Kidney (tissue), 14 donors: Measurements from ENCODE around the gene CTAGE4. TPM values are rescaled to one million over a fixed set of nuclear protein-coding genes. Genes with fewer than 3 reads are reported as not detected.
"Not testable (repeated sequence)": the region's sequence is repeated elsewhere in the genome, so short reads cannot be mapped to it uniquely, and the experiment has no call there.

Experiments used
- DNase-seq, 5 donors: peaks; one replicate each; pipeline ENCODE4 v3.0.0-alpha.2; 2013 to 2020
- FAIRE-seq: peaks from 2 replicates; lab custom pipeline; 2012; peaks lifted over from hg19 to GRCh38; lab: Jason Lieb, UNC
- H3K27ac ChIP-seq, 2 donors: one replicate each; pipeline ENCODE4 v1.7.0; 2013; ENCODE audit warnings: low read depth in 2 of 2, low read length in 2 of 2, inconsistent platforms in 1 of 2
- H3K27me3 ChIP-seq: one replicate; pipeline ENCODE4 v1.7.1; 2013; ENCODE audit warnings: low read length, inconsistent platforms; ENCODE audit not compliant: control insufficient read depth, insufficient read depth
- H3K36me3 ChIP-seq, 3 donors: one replicate each; pipeline versions ENCODE4 v1.7.0 to v1.7.1; 2013; ENCODE audit warnings: low read length in 3 of 3, control low read depth in 1 of 3, inconsistent platforms in 1 of 3; ENCODE audit not compliant: insufficient read depth in 3 of 3, control insufficient read depth in 2 of 3
- H3K4me1 ChIP-seq, 3 donors: one replicate each; pipeline versions ENCODE4 v1.7.0 to v1.7.1; 2013; ENCODE audit warnings: low read length in 3 of 3, inconsistent platforms in 1 of 3, low read depth in 1 of 3; ENCODE audit not compliant: control insufficient read depth in 2 of 3, insufficient read depth in 2 of 3
- H3K4me3 ChIP-seq, 3 donors: one replicate each; pipeline versions ENCODE4 v1.7.0 to v1.8.1; 2013; ENCODE audit warnings: low read length in 3 of 3, control low read depth in 1 of 3, inconsistent platforms in 1 of 3
- H3K9ac ChIP-seq, 3 donors: one replicate each; pipeline versions ENCODE4 v1.7.0 to v1.7.1; 2013; ENCODE audit warnings: low read length in 3 of 3, control low read depth in 1 of 3, inconsistent platforms in 1 of 3
- H3K9me3 ChIP-seq, 3 donors: one replicate each; pipeline versions ENCODE4 v1.7.0 to v1.7.1; 2013; ENCODE audit warnings: low read length in 3 of 3, control low read depth in 1 of 3, inconsistent platforms in 1 of 3; ENCODE audit not compliant: control insufficient read depth in 2 of 3, insufficient read depth in 1 of 3
- CTCF ChIP-seq: IDR thresholded peaks from 3 replicates; pipeline ENCODE4 v1.5.1; 2012; ENCODE audit warnings: mild to moderate bottlenecking, moderate library complexity, borderline replicate concordance; ENCODE audit not compliant: insufficient read depth; ENCODE audit errors: extremely low read depth
- intact Hi-C: fragments of 100-400 bp; cut with DNase I; formaldehyde crosslinking; loops from one replicate; pipeline ENCODE4 v1.11.1; 2022
- polyA plus RNA-seq: library from polyadenylated mRNA; stranded (reverse); fragments of 350-450 nt; fragmentation: Illumina TruSeq; extraction: RNeasy Lipid Tissue Mini Kit (QIAGEN cat#74804); gene quantifications from one replicate; pipeline ENCODE4 v1.2.3, GENCODE V29; 2014; ENCODE audit warnings: low read depth, low replicate concordance; ENCODE audit not compliant: insufficient read depth
- total RNA-seq: library from RNA; stranded (reverse); fragmentation: NEBNext Ultra II Directional; extraction: Animal tissue kit (Norgen Biotek cat#: 25700); gene quantifications from one replicate; pipeline ENCODE4 v1.2.1, GENCODE V29; 2021
- donor health status: control.
- donor health status: control.
- donor health status: control.
- donor health status: control.
- donor health status: control.
- donor health status: DM: yes; HTN: yes; CAD: no.
- donor health status: Normal renal cell carcinoma (clear cell type).

The CTAGE4 gene
- total and polyA plus RNA-seq, 2 donors from 2014 or later, result 4.2 to 4.9 TPM

GRCh38 chr7:144164784-144165183, 18.5 kb upstream of the CTAGE4 start:
- Histone ChIP-seq H3K9ac (no peak overlapping the region), H3K9me3 (no peaks in the 10 kb centered on the region), H3K27ac (no peak overlapping the region), H3K4me3 (no peak overlapping the region), H3K27me3 (no peaks in the 10 kb centered on the region), H3K4me1 (no peaks in the 10 kb centered on the region), H3K36me3 (no peaks in the 10 kb centered on the region)
- intact Hi-C loops, result no loop called here
- DNase-seq, result no peak
- FAIRE-seq, result peak; percentile 17
- TF ChIP-seq CTCF, result no peak

GRCh38 chr7:144171594-144172350, 11.5 kb upstream of the CTAGE4 start:
- H3K27ac ChIP-seq, H3K4me3 ChIP-seq, FAIRE-seq, H3K4me1 ChIP-seq, H3K27me3 ChIP-seq, H3K36me3 ChIP-seq, DNase-seq, H3K9ac ChIP-seq, H3K9me3 ChIP-seq: not testable (repeated sequence)
- intact Hi-C loops, result loop anchor here (5.0 kb wide), 1 partner anchor 231 kb away; the partner anchor contains the start of gene NOBOX

- no peak for FAIRE-seq
- Histone ChIP-seq H3K27ac (no peak overlapping the region), H3K27me3 (no peaks in the 10 kb centered on the region), H3K4me1 (no peaks in the 10 kb centered on the region), H3K36me3 (no peaks in the 10 kb centered on the region), H3K4me3 (no peak overlapping the region), H3K9me3 (no peaks in the 10 kb centered on the region), H3K9ac (no peak overlapping the region)
- TF ChIP-seq CTCF, result no peak
- no peak for DNase-seq
- intact Hi-C loops, result loop anchor here (5.0 kb wide), 1 partner anchor 228 kb away; the partner anchor contains the start of gene NOBOX
Measured at GRCh38 chr7:144174613-144175012, 8.7 kb upstream of the CTAGE4 start.

- intact Hi-C loops, H3K27ac ChIP-seq, H3K27me3 ChIP-seq, H3K4me1 ChIP-seq, H3K9ac ChIP-seq, FAIRE-seq, H3K4me3 ChIP-seq, H3K36me3 ChIP-seq, H3K9me3 ChIP-seq: not testable (repeated sequence)
- peak in 2 of 5 donors; percentile 26 to 43 for DNase-seq
- peak; percentile 47 for TF ChIP-seq CTCF
Measured at GRCh38 chr7:144178380-144179164, 4.7 kb upstream of the CTAGE4 start.

- H3K9me3 ChIP-seq, H3K27ac ChIP-seq, H3K36me3 ChIP-seq, DNase-seq, intact Hi-C loops, H3K4me3 ChIP-seq, FAIRE-seq, H3K4me1 ChIP-seq, H3K27me3 ChIP-seq, H3K9ac ChIP-seq: not testable (repeated sequence)
Measured at GRCh38 chr7:144179165-144179479, 4.1 kb upstream of the CTAGE4 start.

GRCh38 chr7:144187848-144188247, 4.6 kb downstream of the CTAGE4 start:
- H3K27ac ChIP-seq, H3K9me3 ChIP-seq, H3K4me1 ChIP-seq, H3K4me3 ChIP-seq, H3K9ac ChIP-seq, DNase-seq, H3K36me3 ChIP-seq, H3K27me3 ChIP-seq, intact Hi-C loops, FAIRE-seq: not testable (repeated sequence)
